ENCODE data around the gene GPRIN3. TPM values are rescaled to one million over a fixed set of nuclear protein-coding genes. Genes with fewer than 3 reads are reported as not detected.
A peak's percentile ranks its signal among the peaks of the same experiment; 100 is the strongest.

GPRIN3 gene
- total RNA-seq (1.1 and 1.5 TPM in 2 replicates), polyA plus RNA-seq (0.22 and 0.42 TPM in 2 replicates), polyA minus RNA-seq (0.86 and 2.3 TPM in 2 replicates)
- total RNA-seq (2013): 0.77 TPM

- intact Hi-C loops (cut with micrococcal nuclease): loop anchor here (1.0 to 2.0 kb wide), 3 partner anchors 9 to 15 kb away; no protein-coding TSS in a partner anchor
- H3K27me3 ChIP-seq (replicated peaks in 1 of 4; ENCODE audit: control extremely low read depth in 1 of 4, control insufficient read depth in 3 of 4, insufficient read depth in 4 of 4, low read length in 3 of 4): peaks cover 0 to 28% (median 12%) of the 10 kb centered on the region in 4 experiments
- Mint-ChIP-seq H3K27ac (peak within 1 kb of the TSS; percentile 11), H3K27me3 (peaks cover 13% of the 10 kb centered on the region), H3K9me3 (ENCODE audit: insufficient read depth) (no peaks in the 10 kb centered on the region), H3K4me3 (peak within 1 kb of the TSS; percentile 83), H3K4me1 (peaks cover 32% of the 10 kb centered on the region)
- no peak for TF ChIP-seq CTCF (IDR thresholded peaks at IDR 0.05)
- TF ChIP-seq EZH2 (IDR thresholded peaks at IDR 0.05; ENCODE audit: borderline replicate concordance, insufficient read depth, low read depth, low read length, poor library complexity, severe bottlenecking): no peak
- H3K4me3 ChIP-seq (ENCODE audit: control extremely low read depth in 1 of 5, extremely low read depth in 1 of 5, insufficient read depth in 1 of 5, low read depth in 2 of 5, low read length in 4 of 5): peak within 1 kb of the TSS; percentile 31 to 81 (median 65)
- H2AFZ ChIP-seq (ENCODE audit: insufficient read depth, low read depth, low read length, poor library complexity, severe bottlenecking): peak within 1 kb of the TSS; percentile 86
- WGBS (ENCODE audit: insufficient coverage): under 1% methylated on average over 60 of the region's 67 CpGs
- no peaks in the 10 kb centered on the region for H3K36me3 ChIP-seq (replicated peaks in 1 of 2; ENCODE audit: control extremely low read depth in 1 of 2, control insufficient read depth in 1 of 2, extremely low read depth in 1 of 2, insufficient read depth in 2 of 2, low read length in 1 of 2)
- CTCF ChIA-PET: interaction anchor here (1.2 to 2.3 kb wide), 4 partner anchors 7 to 53 kb away, joined by 3 to 9 read pairs (median 6); no protein-coding TSS in a partner anchor
- POLR2A ChIA-PET: interaction anchor here (0.5 to 1.5 kb wide), 5 partner anchors 8 to 25 kb away, joined by 3 to 4 read pairs (median 4); no protein-coding TSS in a partner anchor
- H3K4me2 ChIP-seq (replicated peaks; ENCODE audit: low read depth, low read length, poor library complexity, severe bottlenecking): peak within 1 kb of the TSS; percentile 91
- peaks cover 19% of the 10 kb centered on the region in 2 donors for H3K4me1 ChIP-seq (ENCODE audit: control insufficient read depth in 2 of 2, insufficient read depth in 2 of 2, low read length in 2 of 2)
- H3K9me3 ChIP-seq (ENCODE audit: control extremely low read depth in 1 of 3, control insufficient read depth in 2 of 3, insufficient read depth in 1 of 3, low read length in 2 of 3): peaks cover 0 to 2% (median 0%) of the 10 kb centered on the region in 3 donors
- H3K9ac ChIP-seq (ENCODE audit: low read length): peak within 1 kb of the TSS; percentile 71
- H3K79me2 ChIP-seq (ENCODE audit: control insufficient read depth, insufficient read depth, low read length): peaks cover 3% of the 10 kb centered on the region
- DNase-seq: peak; percentile 74
- peak; percentile 88 for ATAC-seq (ENCODE audit: low read depth)
- peak within 1 kb of the TSS in 1 of 2 donors; percentile 34 for H3K27ac ChIP-seq (ENCODE audit: low read length in 2 of 2)
- H4K20me1 ChIP-seq (ENCODE audit: control insufficient read depth, insufficient read depth, low read length, poor library complexity, severe bottlenecking): no peaks in the 10 kb centered on the region
Observed at GRCh38 chr4:89307446-89308160, at the start of gene GPRIN3. Gene GPRIN3 (minus strand): TSS chr4:89307800. CDS start chr4:89250110, 57,690 bp downstream.

- peaks cover 18% of the 10 kb centered on the region for H3K27me3 Mint-ChIP-seq
- WGBS (ENCODE audit: insufficient coverage): 100% methylated on average over 3 of the region's 3 CpGs
- DNase-seq (no peak), ATAC-seq (ENCODE audit: low read depth) (no peak)
- Histone ChIP-seq H3K9ac (ENCODE audit: low read length) (no peak overlapping the region), H3K27me3 (replicated peaks in 1 of 4; ENCODE audit: control extremely low read depth in 1 of 4, control insufficient read depth in 3 of 4, insufficient read depth in 4 of 4, low read length in 3 of 4) (peaks cover 0 to 3% (median 0%) of the 10 kb centered on the region in 4 experiments), H3K79me2 (ENCODE audit: control insufficient read depth, insufficient read depth, low read length) (no peaks in the 10 kb centered on the region), H2AFZ (ENCODE audit: insufficient read depth, low read depth, low read length, poor library complexity, severe bottlenecking) (no peak overlapping the region), H3K27ac (ENCODE audit: low read length in 2 of 2) (no peak overlapping the region), H3K4me3 (ENCODE audit: control extremely low read depth in 1 of 5, extremely low read depth in 1 of 5, insufficient read depth in 1 of 5, low read depth in 2 of 5, low read length in 4 of 5) (no peak overlapping the region), H3K9me3 (ENCODE audit: control extremely low read depth in 1 of 3, control insufficient read depth in 2 of 3, insufficient read depth in 1 of 3, low read length in 2 of 3) (no peaks in the 10 kb centered on the region), H4K20me1 (ENCODE audit: control insufficient read depth, insufficient read depth, low read length, poor library complexity, severe bottlenecking) (no peaks in the 10 kb centered on the region), H3K4me2 (replicated peaks; ENCODE audit: low read depth, low read length, poor library complexity, severe bottlenecking) (no peak overlapping the region), H3K4me1 (ENCODE audit: control insufficient read depth in 2 of 2, insufficient read depth in 2 of 2, low read length in 2 of 2) (no peaks in the 10 kb centered on the region), H3K36me3 (replicated peaks in 1 of 2; ENCODE audit: control extremely low read depth in 1 of 2, control insufficient read depth in 1 of 2, extremely low read depth in 1 of 2, insufficient read depth in 2 of 2, low read length in 1 of 2) (no peaks in the 10 kb centered on the region)
- TF ChIP-seq CTCF (IDR thresholded peaks at IDR 0.05) (no peak), EZH2 (IDR thresholded peaks at IDR 0.05; ENCODE audit: borderline replicate concordance, insufficient read depth, low read depth, low read length, poor library complexity, severe bottlenecking) (no peak)
- no peak overlapping the region for H3K27ac Mint-ChIP-seq
- intact Hi-C loops (cut with micrococcal nuclease): loop anchor here (10.0 kb wide), 1 partner anchor 103 kb away; no protein-coding TSS in a partner anchor
- H3K4me3 Mint-ChIP-seq: no peak overlapping the region
- H3K4me1 Mint-ChIP-seq: no peaks in the 10 kb centered on the region
- H3K9me3 Mint-ChIP-seq (ENCODE audit: insufficient read depth): no peaks in the 10 kb centered on the region
- POLR2A ChIA-PET: no interaction called here
- CTCF ChIA-PET: interaction anchor here (1.3 kb wide), 1 partner anchor 104 kb away, joined by 3 read pairs; no protein-coding TSS in a partner anchor
Observed at GRCh38 chr4:89357340-89357739, 49.7 kb upstream of the GPRIN3 start.
